Ishikawa (cell line): ENCODE measurements around the gene ADGRB2.

Experiments
- CEBPB ChIP-seq: IDR thresholded peaks from 2 replicates; pipeline ENCODE4 v1.6.1; 2012
- CREB1 ChIP-seq: IDR thresholded peaks from 2 replicates; pipeline ENCODE4 v1.6.1; 2012; ENCODE audit warnings: low read depth
- EGR1 ChIP-seq: IDR thresholded peaks from 2 replicates; pipeline ENCODE4 v1.6.1; 2012
- EP300 ChIP-seq: IDR thresholded peaks from 2 replicates; pipeline ENCODE4 v1.6.1; 2012; ENCODE audit warnings: borderline replicate concordance
- FOXM1 ChIP-seq: IDR thresholded peaks from 2 replicates; pipeline ENCODE4 v1.6.1; 2012; ENCODE audit warnings: low read depth, borderline replicate concordance
- NFIC ChIP-seq: IDR thresholded peaks from 2 replicates; pipeline ENCODE4 v1.6.1; 2012
- RAD21 ChIP-seq: IDR thresholded peaks from 2 replicates; pipeline ENCODE4 v1.6.1; 2012; ENCODE audit warnings: low read depth
- TAF1 ChIP-seq: IDR thresholded peaks from 2 replicates; pipeline ENCODE4 v1.6.1; 2012; ENCODE audit warnings: low read depth, mild to moderate bottlenecking
- TCF12 ChIP-seq: IDR thresholded peaks from 2 replicates; pipeline ENCODE4 v1.6.1; 2012; ENCODE audit warnings: low read depth
- TEAD4 ChIP-seq: IDR thresholded peaks from 2 replicates; pipeline ENCODE4 v1.6.1; 2012
- YY1 ChIP-seq: IDR thresholded peaks from 2 replicates; pipeline ENCODE4 v1.6.1; 2012; ENCODE audit warnings: low read depth
- ZBTB7A ChIP-seq: IDR thresholded peaks from 2 replicates; pipeline ENCODE4 v1.6.1; 2012; ENCODE audit warnings: low read depth
- TF ChIP-seq, protein P1 (sequence below): IDR thresholded peaks from 2 replicates; pipeline ENCODE4 v1.6.1; 2012; ENCODE audit warnings: low read depth, mild to moderate bottlenecking
- TF ChIP-seq, protein P2 (sequence below): IDR thresholded peaks from 2 replicates; pipeline ENCODE4 v1.6.1; 2012
- TF ChIP-seq, protein P3 (sequence below): IDR thresholded peaks from 2 replicates; pipeline ENCODE4 v1.6.1; 2012

The ADGRB2 gene

DNA sequence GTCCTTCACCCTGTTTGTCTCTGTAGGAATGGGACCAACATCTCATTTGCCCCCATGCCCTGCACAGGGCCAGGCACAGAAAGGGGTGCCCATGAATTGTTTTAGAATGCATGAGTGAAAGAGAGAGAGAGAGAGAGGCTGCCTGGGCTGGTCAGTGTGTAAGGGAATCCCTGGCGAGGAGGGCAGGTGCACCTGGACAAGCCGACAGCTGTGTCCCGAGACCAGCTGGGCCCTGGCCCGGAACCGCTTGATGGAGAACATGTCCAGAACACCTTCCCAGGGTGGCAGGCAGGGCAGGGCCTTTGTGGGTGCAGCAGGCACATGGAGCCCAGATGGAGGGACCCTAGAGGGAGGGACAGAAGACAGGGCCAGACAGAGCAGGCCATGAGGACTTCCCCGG, 28.9 kb upstream of the ADGRB2 start:
- no peak for TF ChIP-seq TCF12
- no peak for TF ChIP-seq FOXM1
- no peak for TF ChIP-seq EP300
- no peak for TF ChIP-seq EGR1
- no peak for TF ChIP-seq NFIC
- TF ChIP-seq TAF1, result no peak
- TF ChIP-seq CREB1, result no peak
- TF ChIP-seq, protein P1, sequence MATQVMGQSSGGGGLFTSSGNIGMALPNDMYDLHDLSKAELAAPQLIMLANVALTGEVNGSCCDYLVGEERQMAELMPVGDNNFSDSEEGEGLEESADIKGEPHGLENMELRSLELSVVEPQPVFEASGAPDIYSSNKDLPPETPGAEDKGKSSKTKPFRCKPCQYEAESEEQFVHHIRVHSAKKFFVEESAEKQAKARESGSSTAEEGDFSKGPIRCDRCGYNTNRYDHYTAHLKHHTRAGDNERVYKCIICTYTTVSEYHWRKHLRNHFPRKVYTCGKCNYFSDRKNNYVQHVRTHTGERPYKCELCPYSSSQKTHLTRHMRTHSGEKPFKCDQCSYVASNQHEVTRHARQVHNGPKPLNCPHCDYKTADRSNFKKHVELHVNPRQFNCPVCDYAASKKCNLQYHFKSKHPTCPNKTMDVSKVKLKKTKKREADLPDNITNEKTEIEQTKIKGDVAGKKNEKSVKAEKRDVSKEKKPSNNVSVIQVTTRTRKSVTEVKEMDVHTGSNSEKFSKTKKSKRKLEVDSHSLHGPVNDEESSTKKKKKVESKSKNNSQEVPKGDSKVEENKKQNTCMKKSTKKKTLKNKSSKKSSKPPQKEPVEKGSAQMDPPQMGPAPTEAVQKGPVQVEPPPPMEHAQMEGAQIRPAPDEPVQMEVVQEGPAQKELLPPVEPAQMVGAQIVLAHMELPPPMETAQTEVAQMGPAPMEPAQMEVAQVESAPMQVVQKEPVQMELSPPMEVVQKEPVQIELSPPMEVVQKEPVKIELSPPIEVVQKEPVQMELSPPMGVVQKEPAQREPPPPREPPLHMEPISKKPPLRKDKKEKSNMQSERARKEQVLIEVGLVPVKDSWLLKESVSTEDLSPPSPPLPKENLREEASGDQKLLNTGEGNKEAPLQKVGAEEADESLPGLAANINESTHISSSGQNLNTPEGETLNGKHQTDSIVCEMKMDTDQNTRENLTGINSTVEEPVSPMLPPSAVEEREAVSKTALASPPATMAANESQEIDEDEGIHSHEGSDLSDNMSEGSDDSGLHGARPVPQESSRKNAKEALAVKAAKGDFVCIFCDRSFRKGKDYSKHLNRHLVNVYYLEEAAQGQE, result no peak
- TF ChIP-seq, protein P2, sequence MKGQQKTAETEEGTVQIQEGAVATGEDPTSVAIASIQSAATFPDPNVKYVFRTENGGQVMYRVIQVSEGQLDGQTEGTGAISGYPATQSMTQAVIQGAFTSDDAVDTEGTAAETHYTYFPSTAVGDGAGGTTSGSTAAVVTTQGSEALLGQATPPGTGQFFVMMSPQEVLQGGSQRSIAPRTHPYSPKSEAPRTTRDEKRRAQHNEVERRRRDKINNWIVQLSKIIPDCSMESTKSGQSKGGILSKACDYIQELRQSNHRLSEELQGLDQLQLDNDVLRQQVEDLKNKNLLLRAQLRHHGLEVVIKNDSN, result no peak

DNA sequence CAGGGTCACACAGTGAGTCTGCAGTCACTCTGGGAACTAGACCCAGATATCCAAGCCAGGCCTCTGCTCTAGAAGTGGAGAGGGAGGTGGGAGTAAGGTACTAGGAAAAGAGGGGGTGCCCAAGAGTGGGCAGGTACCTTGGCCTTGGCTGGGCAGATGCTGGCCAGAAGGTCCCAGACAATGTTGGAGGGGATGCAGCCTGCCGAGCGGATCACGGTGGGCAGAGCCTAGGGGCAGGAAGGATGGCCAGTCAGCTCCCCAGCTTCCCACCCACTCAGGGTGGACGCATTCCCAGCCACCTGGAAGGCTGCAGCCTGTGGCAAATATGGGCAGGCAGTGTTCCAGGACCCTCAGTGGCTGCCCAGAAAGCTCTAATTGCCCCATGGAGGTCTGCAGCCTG, 28.4 kb upstream of the ADGRB2 start:
- no peak for TF ChIP-seq FOXM1
- TF ChIP-seq RAD21, result no peak
- TF ChIP-seq, protein P3, sequence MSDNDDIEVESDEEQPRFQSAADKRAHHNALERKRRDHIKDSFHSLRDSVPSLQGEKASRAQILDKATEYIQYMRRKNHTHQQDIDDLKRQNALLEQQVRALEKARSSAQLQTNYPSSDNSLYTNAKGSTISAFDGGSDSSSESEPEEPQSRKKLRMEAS, result no peak
- no peak for TF ChIP-seq CREB1
- TF ChIP-seq EP300, result no peak
- no peak for TF ChIP-seq TCF12
- TF ChIP-seq, protein P2, result no peak
- TF ChIP-seq CEBPB, result no peak
- TF ChIP-seq TAF1, result no peak
- TF ChIP-seq ZBTB7A, result no peak
- no peak for TF ChIP-seq EGR1
- TF ChIP-seq, protein P1, result no peak
- no peak for TF ChIP-seq YY1
- TF ChIP-seq NFIC, result no peak
- TF ChIP-seq TEAD4, result no peak

DNA sequence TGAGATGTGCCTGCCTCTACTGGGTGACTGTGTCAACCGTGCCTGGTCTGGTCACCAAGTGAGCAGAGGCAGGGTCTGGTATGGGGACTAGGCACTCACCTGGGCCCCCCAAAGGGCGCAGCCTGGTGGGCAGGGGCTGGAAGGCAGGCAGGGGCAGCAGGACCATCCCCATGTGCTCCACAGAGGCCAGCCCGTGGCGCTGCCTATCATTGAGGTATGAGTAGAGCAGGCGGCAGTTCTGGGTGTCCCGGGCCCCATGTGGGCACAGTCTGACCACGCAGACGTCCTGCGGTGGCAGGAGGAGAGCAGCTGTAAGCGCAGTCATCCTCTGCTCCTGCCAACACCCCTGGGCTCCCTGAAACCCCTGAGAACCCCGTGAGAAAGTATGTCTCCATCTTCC, 28.0 kb upstream of the ADGRB2 start:
- TF ChIP-seq NFIC (no peak), TAF1 (no peak), CREB1 (no peak), TEAD4 (no peak), RAD21 (no peak), CEBPB (no peak), FOXM1 (no peak), TCF12 (no peak), EP300 (no peak), EGR1 (no peak), YY1 (no peak), ZBTB7A (no peak)
- TF ChIP-seq, protein P1, result no peak
- TF ChIP-seq, protein P3, result no peak
- TF ChIP-seq, protein P2, result no peak

DNA sequence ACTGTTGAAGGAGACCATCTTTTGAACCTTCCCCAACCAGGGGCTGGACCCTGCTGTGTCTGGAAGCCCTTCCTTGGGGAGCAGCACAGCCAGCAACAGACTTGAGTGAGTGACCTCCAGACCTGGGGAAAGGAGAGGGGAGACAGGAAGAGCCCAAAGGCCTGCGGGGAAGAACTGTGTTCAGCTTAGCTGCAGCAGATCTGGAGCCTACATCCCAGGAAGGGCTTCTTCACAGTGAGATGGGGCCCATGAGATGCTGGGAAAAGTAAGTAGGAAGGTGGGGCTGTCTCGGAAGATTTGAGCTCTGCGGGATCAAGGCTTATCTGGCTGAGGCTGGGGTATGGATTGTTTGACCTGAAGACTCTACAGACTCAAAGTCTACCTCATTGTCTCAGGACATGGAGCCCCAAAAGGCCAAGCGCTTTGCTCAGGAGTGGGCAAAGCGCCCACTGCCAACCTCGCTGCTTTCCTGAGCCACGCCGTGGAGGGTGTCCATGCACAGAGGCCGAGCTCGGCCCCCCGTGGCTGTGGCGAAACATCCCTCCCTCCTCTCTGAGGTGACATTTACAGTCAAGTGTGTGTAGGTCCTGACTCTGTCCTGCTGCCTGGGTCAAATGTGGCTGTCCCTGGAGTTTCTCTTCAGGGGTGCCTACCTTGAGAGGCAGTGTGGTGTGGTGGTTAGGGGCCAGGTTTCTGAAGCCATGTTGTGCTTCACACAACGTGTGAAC, 27.2 kb upstream of the ADGRB2 start:
- TF ChIP-seq TEAD4, result no peak
- TF ChIP-seq FOXM1, result no peak
- TF ChIP-seq, protein P1, result no peak
- TF ChIP-seq, protein P2, result no peak
- no peak for TF ChIP-seq EP300
- no peak for TF ChIP-seq YY1
- no peak for TF ChIP-seq EGR1
- no peak for TF ChIP-seq CREB1
- no peak for TF ChIP-seq CEBPB
